ENCODE data around the gene CEP164.

Gene CEP164

GRCh38 chr11:117462183-117462863 lies 134.7 kb downstream of the CEP164 start:
- Histone ChIP-seq H3K79me2 (ENCODE audit: insufficient read depth, low read depth) (no peaks in the 10 kb centered on the region), H3K4me1 (ENCODE audit: low read depth, poor library complexity, severe bottlenecking) (no peaks in the 10 kb centered on the region), H3K9ac (no peak overlapping the region), H2AFZ (ENCODE audit: low read depth) (no peak overlapping the region), H4K20me1 (ENCODE audit: insufficient read depth) (no peaks in the 10 kb centered on the region), H3K27me3 (ENCODE audit: insufficient read depth, low read depth) (no peaks in the 10 kb centered on the region), H3K4me2 (no peak overlapping the region), H3K36me3 (ENCODE audit: insufficient read depth) (no peaks in the 10 kb centered on the region), H3K27ac (no peak overlapping the region), H3K4me3 (IDR thresholded peaks at IDR 0.05; ENCODE audit: insufficient read depth, low read depth, low read length) (no peak overlapping the region)
- TF ChIP-seq, protein P1, sequence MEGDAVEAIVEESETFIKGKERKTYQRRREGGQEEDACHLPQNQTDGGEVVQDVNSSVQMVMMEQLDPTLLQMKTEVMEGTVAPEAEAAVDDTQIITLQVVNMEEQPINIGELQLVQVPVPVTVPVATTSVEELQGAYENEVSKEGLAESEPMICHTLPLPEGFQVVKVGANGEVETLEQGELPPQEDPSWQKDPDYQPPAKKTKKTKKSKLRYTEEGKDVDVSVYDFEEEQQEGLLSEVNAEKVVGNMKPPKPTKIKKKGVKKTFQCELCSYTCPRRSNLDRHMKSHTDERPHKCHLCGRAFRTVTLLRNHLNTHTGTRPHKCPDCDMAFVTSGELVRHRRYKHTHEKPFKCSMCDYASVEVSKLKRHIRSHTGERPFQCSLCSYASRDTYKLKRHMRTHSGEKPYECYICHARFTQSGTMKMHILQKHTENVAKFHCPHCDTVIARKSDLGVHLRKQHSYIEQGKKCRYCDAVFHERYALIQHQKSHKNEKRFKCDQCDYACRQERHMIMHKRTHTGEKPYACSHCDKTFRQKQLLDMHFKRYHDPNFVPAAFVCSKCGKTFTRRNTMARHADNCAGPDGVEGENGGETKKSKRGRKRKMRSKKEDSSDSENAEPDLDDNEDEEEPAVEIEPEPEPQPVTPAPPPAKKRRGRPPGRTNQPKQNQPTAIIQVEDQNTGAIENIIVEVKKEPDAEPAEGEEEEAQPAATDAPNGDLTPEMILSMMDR (conservative IDR thresholded peaks at IDR 0.05; ENCODE audit: low read depth, low read length) = no peak

GRCh38 chr11:117462864-117463247 lies 135.2 kb downstream of the CEP164 start:
- TF ChIP-seq, protein P1 (conservative IDR thresholded peaks at IDR 0.05; ENCODE audit: low read depth, low read length) = no peak
- Histone ChIP-seq H3K27me3 (ENCODE audit: insufficient read depth, low read depth) (no peaks in the 10 kb centered on the region), H3K27ac (no peak overlapping the region), H4K20me1 (ENCODE audit: insufficient read depth) (no peaks in the 10 kb centered on the region), H2AFZ (ENCODE audit: low read depth) (no peak overlapping the region), H3K4me2 (no peak overlapping the region), H3K9ac (no peak overlapping the region), H3K4me1 (ENCODE audit: low read depth, poor library complexity, severe bottlenecking) (no peaks in the 10 kb centered on the region), H3K79me2 (ENCODE audit: insufficient read depth, low read depth) (no peaks in the 10 kb centered on the region), H3K4me3 (IDR thresholded peaks at IDR 0.05; ENCODE audit: insufficient read depth, low read depth, low read length) (no peak overlapping the region), H3K36me3 (ENCODE audit: insufficient read depth) (no peaks in the 10 kb centered on the region)

All from KMS-11 (cell line).